Thoracic aorta (tissue), 2 donors: ENCODE results near the gene GAGE12F. TPM values are rescaled to one million over a fixed set of nuclear protein-coding genes. Genes with fewer than 3 reads are reported as not detected.
"Not testable (repeated sequence)": the region's sequence is repeated elsewhere in the genome, so short reads cannot be mapped to it uniquely, and the experiment has no call there.

Experiments
- ATAC-seq: fragments of 150-250 bp; one replicate; pipeline ENCODE4 v1.8.0; 2017; ENCODE audit warnings: low read depth; ENCODE audit not compliant: insufficient number of reproducible peaks, low FRiP score
- DNase-seq: peaks from one replicate; pipeline ENCODE4 v3.0.0-alpha.2; 2020; ENCODE audit warnings: low spot score
- H3K27ac ChIP-seq, 2 donors: fragments of 200-600 bp; sonication (generic); 1 replicate in 1 of 2; 2 replicates in 1 of 2; pipeline ENCODE4 v1.5.1; 2016; ENCODE audit warnings: mild to moderate bottlenecking in 2 of 2, moderate library complexity in 2 of 2
- H3K27me3 ChIP-seq: fragments of 200-600 bp; sonication (generic); replicated peaks from 2 replicates; pipeline ENCODE4 v1.6.0; 2016; ENCODE audit warnings: mild to moderate bottlenecking; ENCODE audit not compliant: insufficient read depth
- H3K36me3 ChIP-seq: fragments of 200-600 bp; sonication (generic); one replicate; pipeline ENCODE4 v1.5.1; 2016
- H3K4me1 ChIP-seq, 2 donors: fragments of 200-600 bp; sonication (generic); 1 replicate in 1 of 2; 2 replicates in 1 of 2; pipeline versions ENCODE4 v1.5.1 to v1.6.0; 2016; ENCODE audit warnings: low read depth in 2 of 2, mild to moderate bottlenecking in 1 of 2; ENCODE audit not compliant: control insufficient read depth in 1 of 2
- H3K4me3 ChIP-seq: fragments of 200-600 bp; sonication (generic); 2 replicates; pipeline ENCODE4 v1.5.1; 2016; ENCODE audit warnings: mild to moderate bottlenecking
- H3K9me3 ChIP-seq: fragments of 200-600 bp; sonication (generic); 2 replicates; pipeline ENCODE4 v1.5.1; 2016
- total RNA-seq, 2 donors: library from RNA; depleted of rRNA; stranded (reverse); fragments of >200 nt; gene quantifications; one replicate each; pipeline versions ENCODE4 v1.1.0 to v1.2.3, GENCODE V29; 2016

The GAGE12F gene
- total RNA-seq: not detected

DNA sequence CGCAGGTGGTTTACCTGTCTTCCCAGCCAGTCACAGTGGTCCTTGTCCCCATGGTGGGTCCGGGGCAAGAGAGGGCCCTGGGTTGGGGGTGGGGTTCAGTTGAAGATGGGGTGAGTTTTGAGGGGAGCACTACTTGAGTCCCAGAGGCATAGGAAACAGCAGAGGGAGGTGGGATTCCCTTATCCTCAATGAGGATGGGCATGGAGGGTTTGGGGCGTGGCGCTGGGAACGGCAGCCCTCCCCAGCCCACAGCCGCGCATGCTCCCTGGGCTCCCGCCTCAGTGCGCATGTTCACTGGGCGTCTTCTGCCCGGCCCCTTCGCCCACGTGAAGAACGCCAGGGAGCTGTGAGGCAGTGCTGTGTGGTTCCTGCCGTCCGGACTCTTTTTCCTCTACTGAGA lies at the start of gene GAGE12F:
GAGE12F (plus strand) TSS at position 301 of the 400 bp plus-strand sequence. CDS start 1,155 bp downstream, outside the sequence.
- not testable (repeated sequence) for H3K9me3 ChIP-seq, DNase-seq, H3K27me3 ChIP-seq, ATAC-seq, H3K36me3 ChIP-seq, H3K4me1 ChIP-seq, H3K4me3 ChIP-seq, H3K27ac ChIP-seq

GRCh38 chrX:49531877-49532276 lies 28.8 kb upstream of the GAGE12F start, which contains the start of gene GAGE12C:
GAGE12C (plus strand) TSS chrX:49532177; CDS start chrX:49533332, 1,155 bp downstream.
- not testable (repeated sequence) for H3K4me1 ChIP-seq, H3K4me3 ChIP-seq, ATAC-seq, H3K27ac ChIP-seq, H3K36me3 ChIP-seq, H3K9me3 ChIP-seq, H3K27me3 ChIP-seq, DNase-seq

DNA sequence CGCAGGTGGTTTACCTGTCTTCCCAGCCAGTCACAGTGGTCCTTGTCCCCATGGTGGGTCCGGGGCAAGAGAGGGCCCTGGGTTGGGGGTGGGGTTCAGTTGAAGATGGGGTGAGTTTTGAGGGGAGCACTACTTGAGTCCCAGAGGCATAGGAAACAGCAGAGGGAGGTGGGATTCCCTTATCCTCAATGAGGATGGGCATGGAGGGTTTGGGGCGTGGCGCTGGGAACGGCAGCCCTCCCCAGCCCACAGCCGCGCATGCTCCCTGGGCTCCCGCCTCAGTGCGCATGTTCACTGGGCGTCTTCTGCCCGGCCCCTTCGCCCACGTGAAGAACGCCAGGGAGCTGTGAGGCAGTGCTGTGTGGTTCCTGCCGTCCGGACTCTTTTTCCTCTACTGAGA lies 19.2 kb upstream of the GAGE12F start, which contains the start of gene GAGE12D:
GAGE12D (plus strand) TSS at position 301 of the 400 bp plus-strand sequence. CDS start 1,155 bp downstream, outside the sequence.
- not testable (repeated sequence) for H3K4me3 ChIP-seq, ATAC-seq, H3K4me1 ChIP-seq, H3K9me3 ChIP-seq, DNase-seq, H3K36me3 ChIP-seq, H3K27me3 ChIP-seq, H3K27ac ChIP-seq

GRCh38 chrX:49550989-49551388 lies 9.7 kb upstream of the GAGE12F start, which contains the start of gene GAGE12E:
GAGE12E (plus strand) TSS chrX:49551289; CDS start chrX:49552444, 1,155 bp downstream.
- not testable (repeated sequence) for H3K4me3 ChIP-seq, ATAC-seq, H3K27me3 ChIP-seq, H3K9me3 ChIP-seq, H3K4me1 ChIP-seq, H3K27ac ChIP-seq, DNase-seq, H3K36me3 ChIP-seq

DNA sequence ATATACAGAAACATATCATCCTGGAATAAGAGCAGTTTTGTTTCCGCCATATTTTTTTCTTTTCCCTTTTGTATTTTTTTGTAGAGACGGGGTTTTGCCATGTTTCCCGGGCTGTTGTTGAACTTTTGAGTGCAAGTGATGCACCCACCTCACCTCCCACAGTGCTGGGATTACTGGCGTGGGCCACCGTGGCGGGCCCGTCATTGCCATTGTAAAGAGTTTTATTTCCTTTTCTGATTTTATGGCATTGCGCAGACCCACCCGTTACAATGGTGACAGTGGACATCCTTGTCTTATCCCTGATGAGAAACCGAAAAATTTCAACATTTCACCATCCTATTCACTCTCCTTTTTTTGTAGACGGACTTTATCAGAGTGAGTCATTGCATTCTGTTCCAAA lies 8.1 kb downstream of the GAGE12F start:
- H3K27ac ChIP-seq, H3K4me1 ChIP-seq, H3K9me3 ChIP-seq, H3K36me3 ChIP-seq, DNase-seq, ATAC-seq, H3K4me3 ChIP-seq, H3K27me3 ChIP-seq: not testable (repeated sequence)

GRCh38 chrX:49569152-49569551 lies 8.5 kb downstream of the GAGE12F start:
- ATAC-seq, H3K9me3 ChIP-seq, H3K27me3 ChIP-seq, H3K27ac ChIP-seq, DNase-seq, H3K4me1 ChIP-seq, H3K4me3 ChIP-seq, H3K36me3 ChIP-seq: not testable (repeated sequence)

DNA sequence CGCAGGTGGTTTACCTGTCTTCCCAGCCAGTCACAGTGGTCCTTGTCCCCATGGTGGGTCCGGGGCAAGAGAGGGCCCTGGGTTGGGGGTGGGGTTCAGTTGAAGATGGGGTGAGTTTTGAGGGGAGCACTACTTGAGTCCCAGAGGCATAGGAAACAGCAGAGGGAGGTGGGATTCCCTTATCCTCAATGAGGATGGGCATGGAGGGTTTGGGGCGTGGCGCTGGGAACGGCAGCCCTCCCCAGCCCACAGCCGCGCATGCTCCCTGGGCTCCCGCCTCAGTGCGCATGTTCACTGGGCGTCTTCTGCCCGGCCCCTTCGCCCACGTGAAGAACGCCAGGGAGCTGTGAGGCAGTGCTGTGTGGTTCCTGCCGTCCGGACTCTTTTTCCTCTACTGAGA lies 9.5 kb downstream of the GAGE12F start, which contains the start of gene GAGE12G:
GAGE12G (plus strand) TSS at position 301 of the 400 bp plus-strand sequence. CDS start 1,155 bp downstream, outside the sequence.
- ATAC-seq, H3K4me3 ChIP-seq, H3K4me1 ChIP-seq, H3K27ac ChIP-seq, H3K9me3 ChIP-seq, DNase-seq, H3K27me3 ChIP-seq, H3K36me3 ChIP-seq: not testable (repeated sequence)

- ATAC-seq, DNase-seq, H3K27me3 ChIP-seq, H3K36me3 ChIP-seq, H3K27ac ChIP-seq, H3K9me3 ChIP-seq, H3K4me3 ChIP-seq, H3K4me1 ChIP-seq: not testable (repeated sequence)
These were observed 19.0 kb downstream of the GAGE12F start, which contains the start of gene GAGE12H for GRCh38 chrX:49579649-49580048. GAGE12H (plus strand) TSS chrX:49579949; CDS start chrX:49581104, 1,155 bp downstream.

- not testable (repeated sequence) for H3K4me1 ChIP-seq, DNase-seq, H3K27ac ChIP-seq, ATAC-seq, H3K4me3 ChIP-seq, H3K36me3 ChIP-seq, H3K27me3 ChIP-seq, H3K9me3 ChIP-seq
These were observed 28.6 kb downstream of the GAGE12F start, which contains the start of gene GAGE2A for GRCh38 chrX:49589196-49589595. GAGE2A (plus strand) TSS chrX:49589496; CDS start chrX:49590651, 1,155 bp downstream.

DNA sequence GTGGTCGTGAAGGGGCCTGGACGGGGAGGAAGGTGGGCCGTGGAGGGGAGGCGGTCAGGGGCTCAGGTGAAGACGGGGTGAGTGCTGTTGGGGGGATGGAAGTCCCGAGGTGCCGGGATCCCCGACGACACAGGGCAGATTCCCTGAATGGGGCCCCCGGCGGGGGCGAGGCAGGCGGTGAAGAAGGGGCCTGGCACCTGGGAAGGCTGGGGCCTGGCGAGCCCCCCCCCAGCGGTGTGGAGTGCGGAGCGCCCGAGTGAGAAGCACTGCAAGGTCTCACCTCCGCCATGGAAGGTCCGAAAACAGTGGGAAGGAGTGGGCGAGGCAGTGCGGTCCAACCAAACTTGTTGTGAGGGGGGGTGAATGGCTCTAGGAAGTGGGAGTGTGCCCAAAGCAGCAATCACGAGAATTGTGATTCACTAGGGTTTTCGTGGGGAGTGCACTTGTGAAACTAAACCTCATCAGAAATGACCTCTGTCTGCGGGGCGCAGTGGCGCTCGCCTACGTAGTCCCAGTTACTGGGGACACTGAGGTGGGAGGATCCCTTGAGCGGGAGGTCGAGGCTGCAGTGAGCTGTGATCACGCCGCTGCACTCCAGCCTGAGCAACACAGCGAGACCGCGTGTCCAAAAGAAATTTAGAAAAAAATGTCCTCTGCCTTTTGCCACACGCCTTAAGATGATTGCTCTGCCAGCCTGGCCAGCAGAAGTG lies 29.3 kb downstream of the GAGE12F start:
- not testable (repeated sequence) for H3K36me3 ChIP-seq, H3K27me3 ChIP-seq, H3K27ac ChIP-seq, H3K4me3 ChIP-seq, DNase-seq, H3K4me1 ChIP-seq, H3K9me3 ChIP-seq, ATAC-seq

DNA sequence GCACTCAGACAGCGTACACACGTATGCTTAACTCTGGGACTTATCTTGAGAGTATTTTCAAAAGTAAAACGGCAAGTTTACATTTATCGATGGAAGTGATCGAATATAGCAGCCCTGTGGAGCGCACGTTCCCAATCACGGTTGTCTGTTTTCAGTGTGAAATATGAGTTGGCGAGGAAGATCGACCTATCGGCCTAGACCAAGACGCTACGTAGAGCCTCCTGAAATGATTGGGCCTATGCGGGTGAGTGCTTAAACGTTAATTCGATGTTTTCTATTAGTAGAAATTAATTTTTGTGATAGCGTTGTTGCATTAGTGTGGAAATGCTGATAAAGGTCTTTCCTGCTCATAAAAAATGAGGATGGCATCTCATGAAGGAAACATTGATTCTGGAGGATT lies 29.8 kb downstream of the GAGE12F start:
- not testable (repeated sequence) for ATAC-seq, H3K36me3 ChIP-seq, H3K4me1 ChIP-seq, H3K4me3 ChIP-seq, H3K9me3 ChIP-seq, DNase-seq, H3K27ac ChIP-seq, H3K27me3 ChIP-seq

DNA sequence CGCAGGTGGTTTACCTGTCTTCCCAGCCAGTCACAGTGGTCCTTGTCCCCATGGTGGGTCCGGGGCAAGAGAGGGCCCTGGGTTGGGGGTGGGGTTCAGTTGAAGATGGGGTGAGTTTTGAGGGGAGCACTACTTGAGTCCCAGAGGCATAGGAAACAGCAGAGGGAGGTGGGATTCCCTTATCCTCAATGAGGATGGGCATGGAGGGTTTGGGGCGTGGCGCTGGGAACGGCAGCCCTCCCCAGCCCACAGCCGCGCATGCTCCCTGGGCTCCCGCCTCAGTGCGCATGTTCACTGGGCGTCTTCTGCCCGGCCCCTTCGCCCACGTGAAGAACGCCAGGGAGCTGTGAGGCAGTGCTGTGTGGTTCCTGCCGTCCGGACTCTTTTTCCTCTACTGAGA lies 38.1 kb downstream of the GAGE12F start, which contains the start of gene GAGE1:
GAGE1 (plus strand) TSS at position 301 of the 400 bp plus-strand sequence. CDS start 1,155 bp downstream, outside the sequence.
- not testable (repeated sequence) for H3K27ac ChIP-seq, H3K27me3 ChIP-seq, H3K4me3 ChIP-seq, H3K4me1 ChIP-seq, DNase-seq, H3K36me3 ChIP-seq, ATAC-seq, H3K9me3 ChIP-seq
